CD4-positive, CD25-positive, alpha-beta regulatory T cell (primary cell): ENCODE data around the gene SRPK2. TPM values are rescaled to one million over a fixed set of nuclear protein-coding genes. Genes with fewer than 3 reads are reported as not detected.
A peak's percentile ranks its signal among the peaks of the same experiment; 100 is the strongest.
"Not testable (repeated sequence)": the region's sequence is repeated elsewhere in the genome, so short reads cannot be mapped to it uniquely, and the experiment has no call there.

Experiments used
- ATAC-seq, 2 donors: fragments of 150-1000 bp; cut with Tn5 transposase; one replicate each; pipeline ENCODE4 v1.10.0; 2021; ENCODE audit warnings: low read depth in 2 of 2, moderate number of reproducible peaks in 2 of 2, moderate library complexity in 1 of 2
- DNase-seq, 3 donors: peaks; one replicate each; pipeline versions ENCODE4 v3.0.0 to v3.0.0-alpha.2; 2012 to 2022; ENCODE audit warnings: mixed read lengths in 1 of 3
- H3K27ac ChIP-seq: one replicate; pipeline ENCODE4 v1.7.0; 2013; ENCODE audit warnings: mild to moderate bottlenecking, low read length; ENCODE audit not compliant: insufficient read depth, poor library complexity, severe bottlenecking
- H3K27me3 ChIP-seq: one replicate; pipeline ENCODE4 v1.7.0; 2013; ENCODE audit warnings: low read length; ENCODE audit not compliant: control insufficient read depth, insufficient read depth
- H3K36me3 ChIP-seq: one replicate; pipeline ENCODE4 v1.7.0; 2013; ENCODE audit warnings: mild to moderate bottlenecking, low read length, moderate library complexity; ENCODE audit not compliant: control insufficient read depth, insufficient read depth
- H3K4me1 ChIP-seq: 2 replicates; pipeline ENCODE4 v1.7.0; 2013; ENCODE audit warnings: mild to moderate bottlenecking, low read length; ENCODE audit not compliant: insufficient read depth, control insufficient read depth, poor library complexity, severe bottlenecking
- H3K4me3 ChIP-seq: one replicate; pipeline ENCODE4 v1.7.0; 2013; ENCODE audit warnings: low read depth, mild to moderate bottlenecking, low read length, moderate library complexity
- H3K9me3 ChIP-seq, 2 experiments: 1 replicate in 1 of 2; 2 replicates in 1 of 2; pipeline ENCODE4 v1.7.0; 2013; ENCODE audit warnings: low read length in 2 of 2, mild to moderate bottlenecking in 1 of 2, moderate library complexity in 1 of 2; ENCODE audit not compliant: control insufficient read depth in 2 of 2
- H3K27ac Mint-ChIP-seq, 3 donors: one replicate each; pipeline ENCODE4 v1.8.0; 2020 to 2022; ENCODE audit warnings: mild to moderate bottlenecking in 3 of 3, mixed read lengths in 3 of 3, moderate library complexity in 2 of 3
- H3K27me3 Mint-ChIP-seq: one replicate; pipeline ENCODE4 v1.8.0; 2022; ENCODE audit warnings: mild to moderate bottlenecking, mixed read lengths
- H3K36me3 Mint-ChIP-seq: one replicate; pipeline ENCODE4 v1.8.0; 2020; ENCODE audit warnings: mixed read lengths
- H3K4me1 Mint-ChIP-seq, 4 donors: one replicate each; pipeline ENCODE4 v1.8.0; 2020 to 2022; ENCODE audit warnings: mixed read lengths in 4 of 4, mild to moderate bottlenecking in 1 of 4
- H3K4me3 Mint-ChIP-seq, 4 donors: one replicate each; pipeline ENCODE4 v1.8.0; 2020 to 2022; ENCODE audit warnings: mild to moderate bottlenecking in 4 of 4, mixed read lengths in 4 of 4, moderate library complexity in 3 of 4
- H3K9me3 Mint-ChIP-seq, 7 donors: one replicate each; pipeline ENCODE4 v1.8.0; 2020 to 2022; ENCODE audit warnings: mixed read lengths in 7 of 7, mild to moderate bottlenecking in 3 of 7, moderate library complexity in 2 of 7
- polyA plus RNA-seq, 4 donors: library from polyadenylated mRNA; unstranded; fragments of 300-500 nt; fragmentation: Illumina TruSeq; gene quantifications; one replicate each; pipeline ENCODE4 v1.2.3, GENCODE V29; 2021
- total RNA-seq: library from RNA; stranded (reverse); gene quantifications from one replicate; pipeline ENCODE4 v1.2.3, GENCODE V29; 2022

SRPK2 gene
- total and polyA plus RNA-seq, 5 donors from 2014 or later: 50.3 to 77.2 (median 62.6) TPM

DNA sequence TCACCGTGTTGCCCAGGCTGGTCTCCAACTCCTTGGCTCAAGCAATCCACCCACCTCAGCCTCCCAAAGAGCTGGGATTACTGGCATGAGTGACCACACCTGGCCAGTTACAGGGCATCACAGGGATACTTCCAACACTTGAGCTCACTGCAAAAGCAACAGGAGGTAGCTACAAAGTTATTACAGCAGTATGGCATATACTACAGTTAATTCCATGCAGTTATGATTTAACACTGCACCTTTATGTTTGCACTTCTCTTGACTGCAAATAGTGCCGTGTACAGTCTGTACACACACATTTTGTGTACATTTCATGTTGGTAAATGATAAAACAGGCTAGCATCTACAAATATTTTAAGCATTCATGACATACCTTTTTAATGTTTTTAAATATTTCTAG lies 21.3 kb downstream of the SRPK2 start:
- peaks cover 0 to 5% (median 0%) of the 10 kb centered on the region in 7 donors for H3K9me3 Mint-ChIP-seq
- H3K4me3 ChIP-seq: no peak overlapping the region
- H3K36me3 Mint-ChIP-seq: peaks cover 19% of the 10 kb centered on the region
- ATAC-seq: no peak
- H3K4me1 ChIP-seq: peaks cover 5% of the 10 kb centered on the region
- DNase-seq: no peak
- no peak overlapping the region for H3K4me3 Mint-ChIP-seq
- H3K9me3 ChIP-seq: no peaks in the 10 kb centered on the region
- H3K4me1 Mint-ChIP-seq: peaks cover 15 to 64% (median 39%) of the 10 kb centered on the region in 4 donors
- H3K27ac Mint-ChIP-seq: no peak overlapping the region
- no peaks in the 10 kb centered on the region for H3K27me3 Mint-ChIP-seq
- no peaks in the 10 kb centered on the region for H3K36me3 ChIP-seq
- no peaks in the 10 kb centered on the region for H3K27me3 ChIP-seq
- H3K27ac ChIP-seq: no peak overlapping the region

DNA sequence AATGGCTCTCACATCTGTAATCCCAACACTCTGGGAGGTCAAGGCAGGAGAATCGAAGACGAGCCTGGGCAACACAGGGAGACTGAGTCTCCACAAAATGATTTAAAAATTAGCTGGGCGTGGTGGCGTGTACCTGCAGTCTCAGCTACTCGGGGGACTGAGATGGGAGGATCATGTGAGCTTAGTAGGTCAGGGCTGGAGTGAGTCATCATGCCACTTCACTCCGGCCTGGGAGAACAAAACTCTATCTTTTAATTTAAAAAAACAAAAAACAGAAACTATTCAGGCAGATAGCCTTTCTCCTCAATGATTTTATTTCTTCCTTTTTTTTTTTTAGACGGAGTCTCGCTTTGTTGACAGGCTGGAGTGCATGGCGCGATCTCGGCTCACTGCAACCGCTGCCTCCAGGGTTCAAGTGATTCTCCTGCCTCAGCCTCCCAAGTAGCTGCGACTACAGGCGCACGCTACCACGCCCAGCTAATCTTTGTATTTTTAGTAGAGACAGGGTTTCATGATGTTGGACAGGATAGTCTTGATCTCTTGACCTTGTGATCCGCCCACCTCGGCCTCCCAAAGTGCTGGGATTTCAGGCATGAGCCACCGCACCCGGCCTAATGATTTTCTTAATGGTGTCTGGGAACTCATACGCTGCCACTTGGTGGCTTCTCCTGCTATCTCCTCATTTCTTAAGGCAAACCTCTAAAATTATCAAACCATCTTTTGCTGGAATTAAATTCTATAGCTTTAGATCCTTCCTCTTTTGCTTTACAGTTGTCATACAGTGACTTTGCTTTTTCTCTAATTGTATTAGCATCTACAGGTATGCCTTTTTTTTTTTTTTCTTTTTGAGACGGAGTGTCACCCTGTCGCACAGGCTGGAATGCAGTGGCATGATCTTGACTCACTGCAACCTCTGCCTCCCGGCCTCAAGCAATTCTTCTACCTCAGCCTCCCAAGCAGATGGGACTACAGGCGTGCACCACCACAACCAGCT lies 22.9 kb downstream of the SRPK2 start:
- Mint-ChIP-seq H3K9me3 (peaks cover 0 to 13% (median under 1%) of the 10 kb centered on the region in 7 donors), H3K36me3 (peaks cover 26% of the 10 kb centered on the region), H3K27ac (peak overlapping the region; percentile 12 to 56 (median 31)), H3K27me3 (no peaks in the 10 kb centered on the region), H3K4me3 (no peak overlapping the region), H3K4me1 (peaks cover 16 to 71% (median 43%) of the 10 kb centered on the region in 4 donors)
- H3K27ac ChIP-seq: no peak overlapping the region
- no peaks in the 10 kb centered on the region for H3K36me3 ChIP-seq
- H3K9me3 ChIP-seq: no peaks in the 10 kb centered on the region
- DNase-seq (no peak), ATAC-seq (no peak)
- no peaks in the 10 kb centered on the region for H3K27me3 ChIP-seq
- H3K4me3 ChIP-seq: no peak overlapping the region
- H3K4me1 ChIP-seq: peaks cover 5% of the 10 kb centered on the region

DNA sequence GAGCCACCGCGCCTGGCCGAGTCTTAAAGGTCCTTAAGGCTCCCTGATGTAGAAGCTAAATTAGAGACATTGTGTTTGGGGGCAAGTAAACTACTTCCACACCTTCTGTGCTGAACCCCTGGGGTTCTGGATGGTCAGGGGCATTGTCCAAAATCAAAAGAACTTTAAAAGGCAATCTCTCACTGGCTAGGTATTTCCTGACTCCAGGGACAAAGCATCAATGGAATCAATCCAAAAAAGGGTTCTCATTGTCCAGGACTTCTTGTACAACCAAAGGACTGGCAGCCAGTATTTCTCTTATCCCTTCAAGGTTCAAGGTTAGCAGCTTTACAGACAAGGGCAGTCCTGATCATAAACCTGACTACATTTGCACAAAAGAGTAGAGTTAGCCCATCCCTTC lies 24.0 kb downstream of the SRPK2 start:
- Mint-ChIP-seq H3K27ac (peak overlapping the region in 1 of 3 donors; percentile 83), H3K27me3 (no peaks in the 10 kb centered on the region), H3K36me3 (peaks cover 30% of the 10 kb centered on the region), H3K4me1 (peaks cover 21 to 72% (median 44%) of the 10 kb centered on the region in 4 donors), H3K4me3 (no peak overlapping the region), H3K9me3 (peaks cover 0 to 13% (median 2%) of the 10 kb centered on the region in 7 donors)
- no peaks in the 10 kb centered on the region for H3K27me3 ChIP-seq
- H3K4me1 ChIP-seq: peaks cover 2% of the 10 kb centered on the region
- no peaks in the 10 kb centered on the region for H3K36me3 ChIP-seq
- no peak overlapping the region for H3K4me3 ChIP-seq
- H3K27ac ChIP-seq: no peak overlapping the region
- DNase-seq (no peak), ATAC-seq (no peak)
- no peaks in the 10 kb centered on the region for H3K9me3 ChIP-seq

DNA sequence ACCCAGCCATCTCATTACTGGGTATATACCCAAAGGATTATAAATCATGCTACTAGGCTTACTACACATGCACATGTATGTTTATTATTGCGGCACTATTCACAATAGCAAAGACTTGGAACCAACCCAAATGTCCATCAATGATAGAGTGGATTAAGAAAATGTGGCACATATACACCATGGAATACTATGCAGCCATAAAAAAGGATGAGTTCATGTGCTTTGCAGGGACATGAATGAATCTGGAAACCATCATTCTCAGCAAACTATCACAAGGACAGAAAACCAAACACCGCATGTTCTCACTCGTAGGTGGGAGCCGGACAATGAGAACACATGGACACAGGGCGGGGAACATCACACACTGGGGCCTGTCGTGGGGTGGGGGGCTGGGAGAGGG lies 25.1 kb downstream of the SRPK2 start:
- H3K27me3 Mint-ChIP-seq, H3K4me3 ChIP-seq, H3K4me3 Mint-ChIP-seq, H3K27ac Mint-ChIP-seq, H3K9me3 ChIP-seq, H3K36me3 ChIP-seq, DNase-seq, ATAC-seq, H3K4me1 ChIP-seq, H3K27me3 ChIP-seq, H3K27ac ChIP-seq: not testable (repeated sequence)
- Mint-ChIP-seq H3K9me3 (peaks cover 0 to 14% (median 2%) of the 10 kb centered on the region in 7 donors), H3K36me3 (peaks cover 35% of the 10 kb centered on the region), H3K4me1 (peaks cover 26 to 70% (median 40%) of the 10 kb centered on the region in 4 donors)

- Mint-ChIP-seq H3K4me1 (peaks cover 32 to 68% (median 37%) of the 10 kb centered on the region in 4 donors), H3K9me3 (peaks cover 0 to 14% (median 2%) of the 10 kb centered on the region in 7 donors), H3K36me3 (peaks cover 37% of the 10 kb centered on the region)
- not testable (repeated sequence) for H3K27me3 ChIP-seq, H3K9me3 ChIP-seq, DNase-seq, H3K27ac Mint-ChIP-seq, ATAC-seq, H3K4me1 ChIP-seq, H3K4me3 Mint-ChIP-seq, H3K4me3 ChIP-seq, H3K36me3 ChIP-seq, H3K27me3 Mint-ChIP-seq, H3K27ac ChIP-seq
Measured at GRCh38 chr7:105362685-105363084, 26.0 kb downstream of the SRPK2 start.

GRCh38 chr7:105361995-105362394 lies 26.7 kb downstream of the SRPK2 start:
- H3K36me3 ChIP-seq, ATAC-seq, H3K4me3 ChIP-seq, H3K27ac ChIP-seq, H3K9me3 ChIP-seq, H3K27me3 Mint-ChIP-seq, DNase-seq, H3K4me1 ChIP-seq, H3K27me3 ChIP-seq: not testable (repeated sequence)
- H3K4me1 Mint-ChIP-seq: peaks cover 32 to 65% (median 34%) of the 10 kb centered on the region in 4 donors
- peak overlapping the region in 1 of 4 donors; percentile 25 for H3K4me3 Mint-ChIP-seq
- H3K9me3 Mint-ChIP-seq: peaks cover 0 to 14% (median 2%) of the 10 kb centered on the region in 7 donors
- H3K27ac Mint-ChIP-seq: peak overlapping the region in 1 of 3 donors; percentile 70
- H3K36me3 Mint-ChIP-seq: peaks cover 37% of the 10 kb centered on the region

- H3K36me3 ChIP-seq, H3K27me3 ChIP-seq, H3K4me3 ChIP-seq, DNase-seq, ATAC-seq, H3K4me3 Mint-ChIP-seq, H3K27me3 Mint-ChIP-seq, H3K27ac ChIP-seq, H3K9me3 ChIP-seq: not testable (repeated sequence)
- Mint-ChIP-seq H3K9me3 (peaks cover 0 to 14% (median 2%) of the 10 kb centered on the region in 7 donors), H3K36me3 (peaks cover 25% of the 10 kb centered on the region), H3K4me1 (peaks cover 26 to 68% (median 35%) of the 10 kb centered on the region in 4 donors), H3K27ac (peak overlapping the region in 1 of 3 donors; percentile 70)
- H3K4me1 ChIP-seq: peaks cover 13% of the 10 kb centered on the region
Measured at GRCh38 chr7:105360149-105360548, 28.6 kb downstream of the SRPK2 start.
